ENCODE results near the gene KREMEN1. TPM values are rescaled to one million over a fixed set of nuclear protein-coding genes. Genes with fewer than 3 reads are reported as not detected.

KREMEN1 gene
- total and polyA plus RNA-seq, 9 of the 15 experiments (the other 6 are each of a cell fraction or from before 2014, with no cell fraction given): 0.69 to 11.5 (median 4.3) TPM

- TF ChIP-seq ZBTB11 (CRISPR knock-in tag; IDR thresholded peaks at IDR 0.05): peak in 1 of 3 experiments; percentile 87; a peak in 2 of 6 replicates
- no peak for TF ChIP-seq HMG20B (CRISPR knock-in tag; IDR thresholded peaks at IDR 0.05)
- peak; percentile 92; the same call in 1 of the 2 replicates for TF ChIP-seq NFRKB (IDR thresholded peaks at IDR 0.05; ENCODE audit: low read depth)
- TF ChIP-seq ZNF668 (CRISPR knock-in tag; IDR thresholded peaks at IDR 0.05): peak; percentile 26; the same call in 1 of the 2 replicates
- TF ChIP-seq GATAD2A (IDR thresholded peaks at IDR 0.05): 0 out of 2 replicates have a peak, but pooled peaks have one; percentile 8
- no peak for TF ChIP-seq MTA3 (IDR thresholded peaks at IDR 0.05; ENCODE audit: borderline replicate concordance)
- peak; percentile 67; the same call in 1 of the 2 replicates for TF ChIP-seq ZNF586 (CRISPR knock-in tag; conservative IDR thresholded peaks at IDR 0.05)
- TF ChIP-seq THRA (IDR thresholded peaks at IDR 0.05): no peak
- TF ChIP-seq CEBPB (tag; IDR thresholded peaks at IDR 0.05): no peak; the same call in 1 of the 2 replicates
- no peak for TF ChIP-seq ZNF830 (CRISPR knock-in tag; IDR thresholded peaks at IDR 0.05)
- peak; percentile 58; the same call in 1 of the 2 replicates for TF ChIP-seq ZNF444 (CRISPR knock-in tag; IDR thresholded peaks at IDR 0.05)
- TF ChIP-seq HDAC6 (IDR thresholded peaks at IDR 0.05; ENCODE audit: low read depth, low read length): no peak
- TF ChIP-seq NCOR1 (IDR thresholded peaks at IDR 0.05): peak; percentile 1; the same call in 1 of the 2 replicates
- TF ChIP-seq PCBP1 (IDR thresholded peaks at IDR 0.05; ENCODE audit: low read depth, low read length, poor library complexity, severe bottlenecking): no peak
- TF ChIP-seq FOS (IDR thresholded peaks at IDR 0.05; ENCODE audit: extremely low read depth, insufficient read length): no peak
- TF ChIP-seq DPF2 (IDR thresholded peaks at IDR 0.05): peak; percentile 50
- no peak for TF ChIP-seq NFIX (CRISPR knock-in tag; IDR thresholded peaks at IDR 0.05; ENCODE audit: low read depth)
- peak; percentile 52; the same call in 1 of the 2 replicates for TF ChIP-seq FOXO4 (CRISPR knock-in tag; IDR thresholded peaks at IDR 0.05)
- TF ChIP-seq RBM22 (IDR thresholded peaks at IDR 0.05; ENCODE audit: low read depth, low read length, poor library complexity, severe bottlenecking): no peak
- TF ChIP-seq U2AF1 (optimal IDR thresholded peaks at IDR 0.05; ENCODE audit: low read depth, low read length): no peak
- TF ChIP-seq NCOA2 (IDR thresholded peaks at IDR 0.05; ENCODE audit: partially characterized antibody in 2 of 2): no peak
- 0 out of 2 replicates have a peak, but pooled peaks have one; percentile 33 for TF ChIP-seq FOXJ2 (tag; IDR thresholded peaks at IDR 0.05)
- TF ChIP-seq ZBTB17 (CRISPR knock-in tag; IDR thresholded peaks at IDR 0.05): peak; percentile 90
These were observed 80.3 kb downstream of the KREMEN1 start (continued) for GRCh38 chr22:29152954-29153719.
